Naive B cell (primary cell): ENCODE data around the gene NMNAT3. TPM values are rescaled to one million over a fixed set of nuclear protein-coding genes. Genes with fewer than 3 reads are reported as not detected.
A peak's percentile ranks its signal among the peaks of the same experiment; 100 is the strongest.

ENCODE experiments used
- ATAC-seq, 2 donors: fragments of 150-1000 bp; cut with Tn5 transposase; 2 replicates each; pipeline ENCODE4 v1.10.0; 2021; ENCODE audit warnings: low read depth in 2 of 2, mild to moderate bottlenecking in 2 of 2, moderate library complexity in 2 of 2
- DNase-seq: peaks from one replicate; pipeline ENCODE4 v3.0.0; 2022
- H3K27ac Mint-ChIP-seq, 6 donors: one replicate each; pipeline ENCODE4 v1.8.0; 2020 to 2022; ENCODE audit warnings: mild to moderate bottlenecking in 6 of 6, mixed read lengths in 6 of 6, moderate library complexity in 5 of 6, inconsistent platforms in 2 of 6
- H3K27me3 Mint-ChIP-seq, 3 donors: one replicate each; pipeline ENCODE4 v1.8.0; 2021 to 2022; ENCODE audit warnings: mixed read lengths in 3 of 3, mild to moderate bottlenecking in 1 of 3
- H3K36me3 Mint-ChIP-seq, 2 donors: one replicate each; pipeline ENCODE4 v1.8.0; 2020 to 2022; ENCODE audit warnings: mixed read lengths in 2 of 2, inconsistent platforms in 1 of 2, mild to moderate bottlenecking in 1 of 2
- H3K4me1 Mint-ChIP-seq, 3 donors: one replicate each; pipeline ENCODE4 v1.8.0; 2020 to 2022; ENCODE audit warnings: mixed read lengths in 3 of 3, inconsistent platforms in 1 of 3, mild to moderate bottlenecking in 1 of 3, moderate library complexity in 1 of 3
- H3K4me3 Mint-ChIP-seq, 8 donors: one replicate each; pipeline ENCODE4 v1.8.0; 2020 to 2022; ENCODE audit warnings: mild to moderate bottlenecking in 8 of 8, mixed read lengths in 8 of 8, moderate library complexity in 8 of 8, inconsistent platforms in 2 of 8
- H3K9me3 Mint-ChIP-seq, 7 donors: one replicate each; pipeline ENCODE4 v1.8.0; 2020 to 2022; ENCODE audit warnings: mixed read lengths in 7 of 7, mild to moderate bottlenecking in 5 of 7, inconsistent platforms in 2 of 7, moderate library complexity in 1 of 7
- polyA plus RNA-seq, 6 donors: library from polyadenylated mRNA; unstranded; fragments of 300-500 nt; fragmentation: Illumina TruSeq; gene quantifications; one replicate each; pipeline ENCODE4 v1.2.3, GENCODE V29; 2021; ENCODE audit warnings: low read depth in 6 of 6

The NMNAT3 gene
- polyA plus RNA-seq, 6 donors from 2014 or later, result 2.7 to 4.5 (median 3.3) TPM; not detected in 1

DNA sequence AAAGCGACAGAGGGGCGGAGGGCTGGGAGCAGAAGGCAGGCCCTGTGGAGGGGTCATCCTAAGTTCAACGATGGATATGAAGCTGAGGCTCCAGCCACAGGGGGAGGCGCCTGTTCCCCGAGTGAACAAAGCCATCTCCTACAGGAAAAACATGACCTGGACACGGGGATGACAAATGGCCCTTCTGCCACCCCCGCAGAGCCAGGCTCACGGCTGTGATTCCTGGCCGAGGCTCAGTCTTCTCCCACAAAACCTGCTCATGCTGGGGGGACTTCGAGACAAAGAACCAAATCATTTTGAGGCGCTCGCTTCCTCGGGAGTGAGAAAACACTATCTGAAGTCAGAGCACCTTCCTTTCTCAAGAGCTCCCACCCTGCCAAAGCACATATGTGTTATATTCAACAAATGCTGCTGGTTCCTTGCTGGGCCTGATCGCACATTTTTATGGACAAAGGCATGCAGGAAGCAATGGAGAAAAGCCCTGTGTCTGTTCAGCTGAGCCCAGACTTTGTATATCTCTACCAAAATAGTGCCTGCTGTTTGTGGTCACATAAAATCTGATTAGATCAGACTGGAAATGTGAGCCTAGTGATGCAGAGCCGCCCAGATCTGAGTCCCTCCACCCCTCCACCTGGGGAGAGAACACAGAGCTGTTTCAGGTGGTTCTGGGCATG lies 143.9 kb downstream of the NMNAT3 start:
- H3K27me3 Mint-ChIP-seq, result peaks cover 16 to 35% (median 33%) of the 10 kb centered on the region in 3 donors
- DNase-seq, result no peak
- H3K27ac Mint-ChIP-seq, result no peak overlapping the region
- no peak overlapping the region for H3K4me3 Mint-ChIP-seq
- peaks cover 0 to 5% (median 0%) of the 10 kb centered on the region in 3 donors for H3K4me1 Mint-ChIP-seq
- no peaks in the 10 kb centered on the region for H3K36me3 Mint-ChIP-seq
- no peaks in the 10 kb centered on the region for H3K9me3 Mint-ChIP-seq
- ATAC-seq, result no peak

DNA sequence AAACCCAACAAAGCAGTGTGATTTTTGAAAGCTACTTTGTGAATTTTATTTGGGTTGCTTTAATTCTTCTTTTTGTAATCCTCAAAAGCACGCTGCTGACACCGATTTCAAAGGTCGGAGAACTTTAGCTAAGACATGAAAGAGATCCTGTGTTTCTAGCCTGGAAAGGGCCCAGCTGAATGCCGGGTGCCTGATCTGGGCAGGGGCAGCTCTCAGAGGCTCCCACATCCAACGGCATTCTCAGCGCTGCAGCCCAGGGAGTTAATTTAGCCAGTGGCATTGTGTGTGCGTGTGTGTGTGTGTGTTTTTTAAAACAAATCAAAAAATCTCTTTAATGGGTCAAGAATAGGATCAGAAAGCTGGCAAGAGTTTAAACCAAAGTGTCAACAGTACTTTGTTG lies 144.8 kb downstream of the NMNAT3 start:
- Mint-ChIP-seq H3K4me3 (no peak overlapping the region), H3K9me3 (no peaks in the 10 kb centered on the region), H3K36me3 (no peaks in the 10 kb centered on the region), H3K27ac (no peak overlapping the region), H3K4me1 (no peaks in the 10 kb centered on the region), H3K27me3 (peaks cover 8 to 26% (median 24%) of the 10 kb centered on the region in 3 donors)
- DNase-seq, result no peak
- ATAC-seq, result no peak

DNA sequence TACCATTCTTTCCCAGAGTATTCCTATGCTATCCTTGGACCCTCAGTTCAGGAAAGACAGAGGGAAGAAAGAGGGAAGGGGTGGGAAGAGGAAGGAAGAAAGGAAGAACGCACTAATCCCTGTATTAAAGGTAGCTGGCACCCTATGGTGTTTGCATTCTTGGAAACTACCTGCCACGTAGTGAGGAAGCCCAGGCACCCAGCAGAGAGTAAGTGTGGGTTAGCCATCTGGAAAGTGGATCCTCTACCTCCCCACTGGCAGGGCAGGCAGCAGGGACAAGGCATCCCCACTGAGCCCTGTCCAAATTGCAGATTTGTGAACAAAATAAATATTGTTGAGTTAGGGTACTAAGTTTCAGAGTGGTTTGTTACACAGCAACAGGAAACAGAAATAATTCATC lies 147.1 kb downstream of the NMNAT3 start:
- H3K9me3 Mint-ChIP-seq, result no peaks in the 10 kb centered on the region
- no peaks in the 10 kb centered on the region for H3K4me1 Mint-ChIP-seq

DNA sequence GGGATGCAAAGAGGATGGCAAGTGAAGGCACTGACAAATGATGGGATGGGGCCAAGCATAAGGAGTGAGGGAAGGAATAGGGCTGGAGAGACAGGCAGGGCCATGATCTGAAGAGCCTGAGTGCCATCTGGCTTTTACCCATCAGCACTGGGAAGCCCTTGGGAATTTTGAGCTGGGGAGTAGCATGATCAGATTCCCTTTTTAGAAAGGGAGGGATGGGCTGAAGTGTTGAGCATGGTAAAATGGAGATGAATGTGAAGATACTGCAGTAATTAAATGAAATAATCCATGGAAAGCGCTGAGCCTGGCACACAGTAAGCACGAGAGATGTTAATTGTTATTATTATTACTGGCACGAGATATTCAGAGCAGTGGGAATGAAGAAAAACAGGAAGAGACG lies 148.1 kb downstream of the NMNAT3 start:
- Mint-ChIP-seq H3K9me3 (no peaks in the 10 kb centered on the region), H3K27ac (no peak overlapping the region)

More for the DNA sequence above, 147.1 kb downstream of the NMNAT3 start:
- DNase-seq (no peak), ATAC-seq (no peak)
- Mint-ChIP-seq H3K27ac (no peak overlapping the region), H3K27me3 (peaks cover 0 to 6% (median 5%) of the 10 kb centered on the region in 3 donors), H3K36me3 (no peaks in the 10 kb centered on the region), H3K4me3 (no peak overlapping the region)

DNA sequence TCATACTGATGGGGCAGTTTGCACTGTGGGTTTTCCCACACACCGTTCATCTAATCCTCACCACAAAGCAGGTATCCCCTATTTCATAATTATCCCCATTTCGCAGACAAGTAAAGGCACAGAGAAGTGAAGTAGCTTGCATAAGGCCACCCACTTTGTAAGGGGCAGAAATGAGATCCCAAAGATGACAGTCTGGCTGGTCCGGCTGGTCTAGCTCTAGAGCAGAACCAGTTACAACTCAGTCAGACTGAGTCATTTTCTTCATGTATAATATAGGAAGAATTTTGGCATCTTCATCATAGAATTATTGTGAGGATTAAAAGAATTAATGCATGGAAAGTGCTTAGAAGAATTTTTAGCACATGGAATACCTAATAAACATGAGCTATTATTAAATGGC lies 148.8 kb downstream of the NMNAT3 start:
- no peaks in the 10 kb centered on the region for H3K9me3 Mint-ChIP-seq
- no peaks in the 10 kb centered on the region for H3K27me3 Mint-ChIP-seq
- no peak overlapping the region for H3K4me3 Mint-ChIP-seq
- H3K36me3 Mint-ChIP-seq, result no peaks in the 10 kb centered on the region
- no peaks in the 10 kb centered on the region for H3K4me1 Mint-ChIP-seq
- no peak for DNase-seq
- no peak for ATAC-seq
- H3K27ac Mint-ChIP-seq, result peak overlapping the region in 1 of 6 donors; percentile 76

More for the DNA sequence above, 148.1 kb downstream of the NMNAT3 start:
- no peak for ATAC-seq
- H3K36me3 Mint-ChIP-seq, result no peaks in the 10 kb centered on the region
- H3K27me3 Mint-ChIP-seq, result no peaks in the 10 kb centered on the region
- H3K4me1 Mint-ChIP-seq, result no peaks in the 10 kb centered on the region
- no peak for DNase-seq
- no peak overlapping the region for H3K4me3 Mint-ChIP-seq

DNA sequence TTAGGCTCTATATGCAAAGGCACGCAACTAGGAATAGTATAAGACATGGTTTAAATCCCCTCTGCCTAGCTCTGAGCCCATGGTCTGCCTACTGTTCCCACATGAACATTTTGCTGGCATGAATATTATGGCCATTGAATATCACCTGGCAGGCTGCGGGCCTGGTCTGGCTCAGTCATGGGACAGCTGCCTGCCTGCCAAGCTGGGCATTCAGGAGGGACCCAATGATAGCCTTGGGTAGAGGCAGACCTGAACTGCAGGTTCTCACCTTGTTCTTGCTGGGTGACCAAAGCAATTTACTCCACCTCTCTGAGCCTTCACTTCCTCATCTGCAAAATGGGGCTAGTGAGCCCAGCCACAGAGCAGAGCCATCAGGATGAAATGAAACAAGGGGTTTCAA lies 149.5 kb downstream of the NMNAT3 start:
- Mint-ChIP-seq H3K36me3 (no peaks in the 10 kb centered on the region), H3K9me3 (no peaks in the 10 kb centered on the region), H3K4me3 (no peak overlapping the region), H3K27me3 (no peaks in the 10 kb centered on the region), H3K27ac (peak overlapping the region in 1 of 6 donors; percentile 28), H3K4me1 (no peaks in the 10 kb centered on the region)
- ATAC-seq (no peak), DNase-seq (no peak)

DNA sequence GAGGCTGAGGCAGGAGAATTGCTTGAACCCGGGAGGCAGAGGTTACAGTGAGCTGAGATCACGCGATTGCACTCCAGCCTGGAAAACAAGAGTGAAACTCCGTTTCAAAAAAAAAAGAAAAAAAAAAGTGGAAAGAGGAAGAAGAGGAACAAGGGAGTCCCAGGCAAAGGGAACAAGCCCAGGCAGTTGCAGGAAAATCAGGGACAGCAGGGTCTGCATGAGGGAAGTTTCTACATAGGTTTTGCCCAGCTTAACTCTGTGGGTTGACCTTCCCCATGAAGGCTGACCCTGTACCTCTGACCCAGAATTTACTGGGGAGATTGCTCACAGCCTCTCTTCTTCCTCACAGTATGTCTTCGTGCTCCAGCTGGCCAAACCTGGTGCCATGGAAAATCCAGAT lies 150.5 kb downstream of the NMNAT3 start:
- H3K4me1 Mint-ChIP-seq, result no peaks in the 10 kb centered on the region
- peaks cover 0 to 3% (median 0%) of the 10 kb centered on the region in 3 donors for H3K27me3 Mint-ChIP-seq
- no peak overlapping the region for H3K4me3 Mint-ChIP-seq
- ATAC-seq (no peak), DNase-seq (no peak)
- no peak overlapping the region for H3K27ac Mint-ChIP-seq
- no peaks in the 10 kb centered on the region for H3K36me3 Mint-ChIP-seq
- no peaks in the 10 kb centered on the region for H3K9me3 Mint-ChIP-seq

DNA sequence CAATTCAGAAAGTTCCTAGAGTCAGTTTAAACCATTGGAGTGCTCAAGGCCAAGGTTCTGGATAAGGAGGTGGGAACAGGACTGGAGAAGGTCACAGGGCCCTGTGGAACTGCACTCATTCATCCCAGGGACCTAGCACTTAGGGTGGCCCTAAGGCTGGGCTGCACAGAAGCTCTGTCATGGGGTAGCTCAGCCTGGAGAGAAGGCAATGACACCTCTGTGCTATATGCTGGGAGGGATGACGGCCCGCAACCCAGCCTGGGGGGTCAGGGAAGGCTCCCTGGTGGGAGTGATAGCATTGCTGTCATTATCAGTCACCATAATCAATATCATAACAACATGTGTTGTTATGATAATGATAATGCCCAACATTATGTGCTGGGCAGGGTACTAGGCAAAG lies 151.6 kb downstream of the NMNAT3 start:
- H3K9me3 Mint-ChIP-seq, result no peaks in the 10 kb centered on the region
- no peak for DNase-seq
- no peaks in the 10 kb centered on the region for H3K36me3 Mint-ChIP-seq
- no peak overlapping the region for H3K27ac Mint-ChIP-seq
- ATAC-seq, result no peak
- peaks cover 0 to 4% (median 0%) of the 10 kb centered on the region in 3 donors for H3K27me3 Mint-ChIP-seq
- H3K4me3 Mint-ChIP-seq, result no peak overlapping the region
- no peaks in the 10 kb centered on the region for H3K4me1 Mint-ChIP-seq

DNA sequence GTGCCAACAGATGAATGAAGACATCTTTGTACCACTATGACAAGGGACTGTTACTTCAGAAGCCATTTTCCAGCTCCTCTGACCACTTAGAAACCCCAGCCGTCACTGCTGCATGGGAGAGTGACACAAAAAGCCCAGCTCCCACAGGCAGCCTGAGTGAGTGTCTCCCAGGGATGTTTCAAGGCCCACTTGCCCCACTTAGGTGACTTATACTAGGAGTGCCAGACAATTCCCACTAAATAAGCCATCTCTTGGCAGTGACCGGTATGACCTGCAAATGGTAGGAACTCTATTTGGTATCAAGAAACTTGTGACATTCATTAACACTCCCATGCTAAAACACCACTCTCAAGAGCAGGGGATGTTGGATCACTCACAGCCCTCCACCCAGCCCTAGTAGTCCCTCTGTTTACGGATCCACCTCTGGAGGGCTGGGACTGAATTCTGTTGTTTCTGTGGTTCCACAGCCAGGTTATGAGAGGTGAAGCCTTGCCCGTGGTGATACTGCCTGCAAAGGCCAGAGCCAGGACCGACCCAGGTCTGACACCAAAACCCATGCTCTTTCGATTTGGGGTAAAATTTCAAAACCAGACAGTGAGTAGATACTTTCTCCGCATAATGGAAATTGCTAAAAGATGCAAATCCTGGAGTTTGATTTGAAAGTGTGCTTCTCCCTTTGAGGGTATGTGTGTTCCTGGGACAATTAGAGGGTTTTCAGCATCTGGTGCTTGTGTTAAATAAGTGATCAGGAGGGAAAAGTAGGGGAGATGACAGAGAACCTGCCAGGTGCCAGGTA lies 152.7 kb downstream of the NMNAT3 start:
- Mint-ChIP-seq H3K4me1 (peaks cover 0 to 8% (median under 1%) of the 10 kb centered on the region in 3 donors), H3K36me3 (no peaks in the 10 kb centered on the region), H3K27ac (no peak overlapping the region), H3K4me3 (no peak overlapping the region), H3K9me3 (no peaks in the 10 kb centered on the region), H3K27me3 (peaks cover 0 to 4% (median 0%) of the 10 kb centered on the region in 3 donors)
- DNase-seq (no peak), ATAC-seq (no peak)

DNA sequence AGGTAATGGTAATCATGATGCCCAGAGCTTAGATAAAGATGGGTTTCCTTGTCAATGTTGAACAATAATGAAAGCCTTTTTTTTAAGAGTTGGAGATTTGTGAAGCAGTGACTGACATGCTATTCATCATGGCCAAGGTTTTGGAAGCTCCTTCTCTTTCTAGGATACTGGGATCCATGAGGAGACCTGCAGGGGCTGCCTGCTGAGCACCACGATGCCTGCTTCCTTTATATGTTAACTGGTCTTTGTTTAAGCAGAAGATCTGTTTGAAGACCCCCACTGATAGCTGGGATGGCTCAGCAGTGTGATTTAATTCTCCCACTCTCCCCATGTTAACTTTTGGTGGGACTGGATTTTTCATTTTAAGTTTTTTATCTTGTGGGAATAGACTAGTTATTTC lies 154.1 kb downstream of the NMNAT3 start:
- Mint-ChIP-seq H3K9me3 (no peaks in the 10 kb centered on the region), H3K27ac (no peak overlapping the region), H3K4me3 (no peak overlapping the region), H3K27me3 (peaks cover 0 to 4% (median 0%) of the 10 kb centered on the region in 3 donors), H3K36me3 (no peaks in the 10 kb centered on the region), H3K4me1 (peaks cover 0 to 8% (median 6%) of the 10 kb centered on the region in 3 donors)
- DNase-seq, result no peak
- no peak for ATAC-seq

DNA sequence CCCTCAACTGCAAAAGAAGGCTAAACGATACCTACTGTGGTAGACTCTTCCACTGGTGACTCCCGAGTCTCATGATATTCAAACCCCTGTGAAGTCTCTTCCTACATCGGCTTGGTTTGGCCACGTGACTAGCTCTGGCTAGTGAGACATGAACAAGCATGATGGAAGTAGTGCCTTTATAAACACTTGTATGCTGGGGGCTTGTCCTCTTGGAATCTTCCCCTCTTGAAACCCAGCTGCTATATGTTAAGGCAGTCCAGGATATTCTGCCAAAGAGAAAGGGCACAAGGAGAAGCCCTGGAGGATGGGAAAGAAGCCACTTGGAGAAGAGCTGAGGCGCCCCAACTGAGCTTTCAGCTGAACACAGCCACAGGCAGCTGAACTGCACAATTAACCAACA lies 154.6 kb downstream of the NMNAT3 start:
- no peaks in the 10 kb centered on the region for H3K36me3 Mint-ChIP-seq
- H3K9me3 Mint-ChIP-seq, result no peaks in the 10 kb centered on the region
- no peak for DNase-seq

DNA sequence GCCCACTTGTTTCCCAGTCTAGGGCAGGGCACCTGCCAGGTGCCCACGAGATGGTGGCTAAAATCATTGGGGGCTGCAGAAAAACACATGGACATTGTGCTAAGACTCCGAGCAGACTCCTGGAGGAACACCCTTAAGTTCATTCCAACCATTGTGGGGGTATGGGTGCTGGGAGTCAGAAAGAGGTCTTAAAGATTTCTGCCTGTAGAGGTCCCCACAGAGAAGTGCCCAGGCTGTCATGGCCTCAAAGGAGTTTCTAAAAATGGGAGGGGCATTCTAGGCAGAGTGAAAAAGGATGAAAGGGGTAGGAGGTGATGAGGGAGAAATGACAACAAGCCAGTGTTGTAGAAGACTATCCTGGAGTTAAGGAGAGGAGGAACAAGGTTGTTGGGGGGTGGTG lies 155.4 kb downstream of the NMNAT3 start:
- Mint-ChIP-seq H3K4me1 (peaks cover 0 to 8% (median 6%) of the 10 kb centered on the region in 3 donors), H3K27me3 (peaks cover 0 to 4% (median 0%) of the 10 kb centered on the region in 3 donors), H3K27ac (no peak overlapping the region), H3K9me3 (no peaks in the 10 kb centered on the region), H3K4me3 (no peak overlapping the region), H3K36me3 (no peaks in the 10 kb centered on the region)
- DNase-seq, result no peak
- ATAC-seq, result no peak

More for the DNA sequence above, 154.6 kb downstream of the NMNAT3 start:
- peaks cover 0 to 4% (median 0%) of the 10 kb centered on the region in 3 donors for H3K27me3 Mint-ChIP-seq
- H3K4me1 Mint-ChIP-seq, result peaks cover 0 to 8% (median 6%) of the 10 kb centered on the region in 3 donors
- no peak for ATAC-seq
- H3K27ac Mint-ChIP-seq, result no peak overlapping the region
- H3K4me3 Mint-ChIP-seq, result no peak overlapping the region

DNA sequence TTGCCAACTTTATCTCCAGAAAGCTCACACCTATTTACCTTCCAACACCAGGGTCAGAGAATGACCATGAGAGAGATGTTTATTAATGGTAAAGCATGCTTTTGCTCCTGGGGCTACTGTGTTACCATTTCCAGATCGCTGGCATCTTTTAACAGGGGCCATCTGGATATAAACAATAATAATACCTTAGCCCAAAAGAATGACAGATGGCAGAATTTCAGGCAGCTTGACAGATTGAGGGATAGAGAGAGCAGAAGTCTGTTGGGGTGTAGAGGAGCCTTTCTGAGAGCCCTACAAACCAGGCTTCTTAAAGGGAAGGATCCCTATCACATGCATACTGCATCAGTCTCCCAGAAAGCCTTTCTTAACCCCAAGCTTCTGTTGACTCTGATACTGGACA lies 156.0 kb downstream of the NMNAT3 start:
- H3K27ac Mint-ChIP-seq, result no peak overlapping the region
- H3K27me3 Mint-ChIP-seq, result peaks cover 0 to 4% (median 0%) of the 10 kb centered on the region in 3 donors
- peaks cover 0 to 8% (median 6%) of the 10 kb centered on the region in 3 donors for H3K4me1 Mint-ChIP-seq
- DNase-seq (no peak), ATAC-seq (no peak)
- H3K9me3 Mint-ChIP-seq, result no peaks in the 10 kb centered on the region
- H3K36me3 Mint-ChIP-seq, result no peaks in the 10 kb centered on the region
- no peak overlapping the region for H3K4me3 Mint-ChIP-seq

DNA sequence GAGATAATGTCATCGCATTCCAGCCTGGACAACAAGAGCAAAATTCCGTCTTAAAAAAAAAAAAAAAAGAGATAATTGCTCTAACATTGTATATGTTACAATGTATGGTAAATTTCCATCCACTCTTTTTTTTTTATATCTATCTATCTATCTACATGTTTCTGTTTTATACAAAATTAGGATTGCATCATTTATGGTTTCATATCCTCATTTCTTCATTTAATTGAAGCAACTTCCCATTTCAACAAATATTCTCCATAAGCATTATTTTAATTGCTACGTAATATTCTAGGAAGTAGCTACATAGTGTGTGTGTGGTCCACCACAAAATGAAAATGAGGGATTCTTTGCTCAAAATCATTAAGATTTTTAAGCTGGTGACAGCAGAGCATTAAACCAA lies 156.6 kb downstream of the NMNAT3 start:
- Mint-ChIP-seq H3K4me3 (no peak overlapping the region), H3K27me3 (peaks cover 0 to 4% (median 0%) of the 10 kb centered on the region in 3 donors), H3K9me3 (no peaks in the 10 kb centered on the region), H3K4me1 (peaks cover 0 to 8% (median 6%) of the 10 kb centered on the region in 3 donors), H3K27ac (no peak overlapping the region), H3K36me3 (no peaks in the 10 kb centered on the region)
- DNase-seq, result no peak
- ATAC-seq, result no peak
